Vagina (tissue), 2 donors: ENCODE data around the gene STK24.

Experiments
- CTCF ChIP-seq, 3 experiments: fragments of 450-650 bp in 2 of 3; fragments of 200-600 bp in 1 of 3; sonication (generic) in 1 of 3; IDR thresholded peaks; one replicate each; pipeline ENCODE4 v1.5.1; 2017 to 2019; ENCODE audit warnings: antibody characterized with exemption in 3 of 3, mild to moderate bottlenecking in 2 of 3, moderate library complexity in 2 of 3
- POLR2A ChIP-seq, 2 donors: fragments of 450-650 bp; IDR thresholded peaks; one replicate each; pipeline ENCODE4 v1.6.1; 2017; ENCODE audit warnings: antibody characterized with exemption in 2 of 2, mild to moderate bottlenecking in 2 of 2, moderate library complexity in 2 of 2
- POLR2AphosphoS5 ChIP-seq, 2 donors: sonication (generic); formaldehyde crosslinking; IDR thresholded peaks; one replicate each; pipeline ENCODE4 v1.9.0; 2017; ENCODE audit warnings: antibody characterized with exemption in 2 of 2, mild to moderate bottlenecking in 2 of 2, low read depth in 1 of 2; ENCODE audit not compliant: insufficient read depth in 1 of 2

- no peak for TF ChIP-seq CTCF (IDR thresholded peaks at IDR 0.05)
- TF ChIP-seq POLR2AphosphoS5 (IDR thresholded peaks at IDR 0.05; ENCODE audit: insufficient read depth in 1 of 2, low read depth in 1 of 2) = no peak
- no peak for TF ChIP-seq POLR2A (IDR thresholded peaks at IDR 0.05)
Measured at GRCh38 chr13:98487016-98487415, 89.9 kb downstream of the STK24 start.
